Measurements from ENCODE around the gene LRP2. TPM values are rescaled to one million over a fixed set of nuclear protein-coding genes. Genes with fewer than 3 reads are reported as not detected.

The LRP2 gene
- polyA plus RNA-seq, 1 of the 3 experiments (the other 2 are of a cell fraction), result not detected

DNA sequence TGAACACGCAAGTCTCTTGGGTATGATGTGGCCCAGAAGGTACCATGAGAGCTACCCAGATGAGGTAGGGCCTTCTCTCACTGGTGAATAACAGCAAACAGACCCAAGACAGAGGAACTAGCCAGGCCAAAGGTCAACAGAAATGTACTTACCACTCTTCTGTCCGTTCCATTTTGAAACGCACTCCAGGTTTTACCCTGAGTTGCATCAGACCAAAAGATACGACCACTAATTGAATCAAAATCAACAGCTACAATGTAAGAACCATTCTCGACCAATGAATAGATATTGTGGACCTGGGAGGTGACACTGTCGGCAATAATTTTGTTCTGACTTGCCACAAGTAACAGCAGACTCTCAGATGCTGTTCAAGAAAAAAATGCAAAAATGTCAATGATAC lies 124.4 kb downstream of the LRP2 start (continued):
- TF ChIP-seq, protein P1, sequence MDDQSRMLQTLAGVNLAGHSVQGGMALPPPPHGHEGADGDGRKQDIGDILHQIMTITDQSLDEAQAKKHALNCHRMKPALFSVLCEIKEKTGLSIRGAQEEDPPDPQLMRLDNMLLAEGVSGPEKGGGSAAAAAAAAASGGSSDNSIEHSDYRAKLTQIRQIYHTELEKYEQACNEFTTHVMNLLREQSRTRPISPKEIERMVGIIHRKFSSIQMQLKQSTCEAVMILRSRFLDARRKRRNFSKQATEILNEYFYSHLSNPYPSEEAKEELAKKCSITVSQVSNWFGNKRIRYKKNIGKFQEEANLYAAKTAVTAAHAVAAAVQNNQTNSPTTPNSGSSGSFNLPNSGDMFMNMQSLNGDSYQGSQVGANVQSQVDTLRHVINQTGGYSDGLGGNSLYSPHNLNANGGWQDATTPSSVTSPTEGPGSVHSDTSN (IDR thresholded peaks at IDR 0.05), result no peak

GRCh38 chr2:169237286-169237685 lies 125.0 kb downstream of the LRP2 start:
- Histone ChIP-seq H3K9ac (no peak overlapping the region), H3K9me3 (no peaks in the 10 kb centered on the region), H3F3A (replicated peaks; ENCODE audit: insufficient read depth) (no peaks in the 10 kb centered on the region), H3K27ac (ENCODE audit: low read depth in 2 of 2, low read length in 1 of 2) (no peak overlapping the region), H3K4me2 (no peak overlapping the region), H3K36me3 (replicated peaks in 1 of 2; ENCODE audit: control insufficient read depth in 1 of 2, insufficient read depth in 2 of 2, low read length in 1 of 2) (no peaks in the 10 kb centered on the region), H3K4me1 (ENCODE audit: control insufficient read depth in 1 of 2, insufficient read depth in 2 of 2, low read depth in 1 of 2, low read length in 1 of 2) (no peaks in the 10 kb centered on the region), H3K27me3 (ENCODE audit: insufficient read depth) (no peaks in the 10 kb centered on the region), H4K20me1 (ENCODE audit: insufficient read depth) (no peaks in the 10 kb centered on the region), H2AFZ (ENCODE audit: low read depth) (no peak overlapping the region), H3K79me2 (ENCODE audit: insufficient read depth) (no peaks in the 10 kb centered on the region), H3K4me3 (ENCODE audit: low read depth in 2 of 2, low read length in 1 of 2) (no peak overlapping the region), H3K9me2 (no peaks in the 10 kb centered on the region)
- no peak for DNase-seq
- 8% methylated on average over 2 of the region's 2 CpGs for WGBS (ENCODE audit: low lambda C conversion rate)
- ChIA-PET POLR2A (no interaction called here), CTCF (interaction anchor here (0.8 kb wide), 1 partner anchor 17 kb away, joined by 3 read pairs; no protein-coding TSS in a partner anchor)
- TF ChIP-seq CTCF (IDR thresholded peaks at IDR 0.05), result no peak
- TF ChIP-seq YY1 (IDR thresholded peaks at IDR 0.05; ENCODE audit: low read depth), result no peak
- TF ChIP-seq NRF1 (IDR thresholded peaks at IDR 0.05; ENCODE audit: low read depth, low read length), result no peak
- no peak for TF ChIP-seq FOXJ3 (CRISPR knock-in tag; IDR thresholded peaks at IDR 0.05)
- TF ChIP-seq RFX5 (IDR thresholded peaks at IDR 0.05; ENCODE audit: low read length), result no peak
- TF ChIP-seq GABPA (IDR thresholded peaks at IDR 0.05; ENCODE audit: low read depth), result no peak
- TF ChIP-seq GATA2 (CRISPR knock-in tag; IDR thresholded peaks at IDR 0.05), result no peak
- TF ChIP-seq, protein P2, sequence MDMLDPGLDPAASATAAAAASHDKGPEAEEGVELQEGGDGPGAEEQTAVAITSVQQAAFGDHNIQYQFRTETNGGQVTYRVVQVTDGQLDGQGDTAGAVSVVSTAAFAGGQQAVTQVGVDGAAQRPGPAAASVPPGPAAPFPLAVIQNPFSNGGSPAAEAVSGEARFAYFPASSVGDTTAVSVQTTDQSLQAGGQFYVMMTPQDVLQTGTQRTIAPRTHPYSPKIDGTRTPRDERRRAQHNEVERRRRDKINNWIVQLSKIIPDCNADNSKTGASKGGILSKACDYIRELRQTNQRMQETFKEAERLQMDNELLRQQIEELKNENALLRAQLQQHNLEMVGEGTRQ (IDR thresholded peaks at IDR 0.05; ENCODE audit: borderline replicate concordance, low read depth, low read length), result no peak
- TF ChIP-seq EP300 (IDR thresholded peaks at IDR 0.05; ENCODE audit: borderline replicate concordance in 1 of 2, low read depth in 1 of 2, low read length in 1 of 2), result no peak
- TF ChIP-seq RCOR1 (IDR thresholded peaks at IDR 0.05; ENCODE audit: low read length), result no peak
- TF ChIP-seq, protein P3, sequence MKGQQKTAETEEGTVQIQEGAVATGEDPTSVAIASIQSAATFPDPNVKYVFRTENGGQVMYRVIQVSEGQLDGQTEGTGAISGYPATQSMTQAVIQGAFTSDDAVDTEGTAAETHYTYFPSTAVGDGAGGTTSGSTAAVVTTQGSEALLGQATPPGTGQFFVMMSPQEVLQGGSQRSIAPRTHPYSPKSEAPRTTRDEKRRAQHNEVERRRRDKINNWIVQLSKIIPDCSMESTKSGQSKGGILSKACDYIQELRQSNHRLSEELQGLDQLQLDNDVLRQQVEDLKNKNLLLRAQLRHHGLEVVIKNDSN (IDR thresholded peaks at IDR 0.05; ENCODE audit: borderline replicate concordance, low read depth), result no peak
